ENCODE measurements around the gene ALOX12B. TPM values are rescaled to one million over a fixed set of nuclear protein-coding genes. Genes with fewer than 3 reads are reported as not detected.

Gene ALOX12B
- polyA plus RNA-seq, 1 of the 3 experiments (the other 2 are of a cell fraction), result 0.20 TPM

DNA sequence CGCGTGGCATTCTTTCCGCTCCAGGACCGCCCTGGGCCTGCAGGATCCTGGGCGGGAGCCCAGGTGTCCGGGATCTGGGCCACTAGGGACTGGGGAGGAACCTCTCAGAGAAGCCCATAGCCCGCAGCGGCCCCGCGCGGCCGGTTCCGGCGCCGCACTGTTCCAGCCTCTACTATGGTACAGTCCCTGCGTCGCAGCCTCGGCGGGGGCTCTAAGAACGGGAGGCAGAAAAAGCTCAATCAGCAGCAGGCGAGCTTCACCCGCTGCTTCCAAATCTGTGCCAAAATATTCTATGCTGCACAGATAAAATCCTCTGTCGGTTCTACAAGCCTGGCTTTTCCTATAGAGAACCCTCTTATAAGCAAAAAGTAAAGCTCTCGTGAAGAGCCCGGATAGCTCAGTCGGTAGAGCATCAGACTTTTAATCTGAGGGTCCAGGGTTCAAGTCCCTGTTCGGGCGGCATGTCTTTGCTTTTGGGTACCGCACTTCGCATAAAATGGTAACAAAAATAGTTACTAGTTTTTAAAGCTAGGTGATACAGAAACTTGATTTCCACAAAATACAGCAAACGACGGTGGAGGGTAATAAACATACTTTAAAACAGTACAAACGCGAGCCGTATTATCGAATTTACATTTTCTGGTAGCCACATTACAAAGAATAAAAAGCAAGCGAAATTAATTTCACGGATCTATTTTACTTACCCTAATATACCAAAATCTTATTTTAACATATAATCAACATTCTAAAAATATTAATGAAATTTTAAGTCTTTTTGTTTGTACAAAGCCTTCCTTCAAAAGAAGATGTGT, 31.5 kb upstream of the ALOX12B start (continued):
- TF ChIP-seq JUND (IDR thresholded peaks at IDR 0.05) (0 out of 2 replicates have a peak, but pooled peaks have one; percentile 3), RXRA (IDR thresholded peaks at IDR 0.05; ENCODE audit: borderline replicate concordance, low read depth) (no peak; the same call in 1 of the 2 replicates), FOSL2 (IDR thresholded peaks at IDR 0.05; ENCODE audit: borderline replicate concordance, low read depth) (peak; percentile 67; the same call in 1 of the 2 replicates), CHD2 (IDR thresholded peaks at IDR 0.05; ENCODE audit: low read length, partially characterized antibody) (peak; percentile 15), GATA2 (CRISPR knock-in tag; IDR thresholded peaks at IDR 0.05) (0 out of 2 replicates have a peak, but pooled peaks have one; percentile 15), GABPA (IDR thresholded peaks at IDR 0.05; ENCODE audit: low read depth) (peak; percentile 29; the same call in 1 of the 2 replicates), MEF2A (IDR thresholded peaks at IDR 0.05; ENCODE audit: borderline replicate concordance, low read depth) (no peak), REST (IDR thresholded peaks at IDR 0.05; ENCODE audit: low read depth, low read length) (peak; percentile 27; the same call in 1 of the 2 replicates), RAD21 (IDR thresholded peaks at IDR 0.05; ENCODE audit: low read length) (peak; percentile 57)
- TF ChIP-seq, protein P1, sequence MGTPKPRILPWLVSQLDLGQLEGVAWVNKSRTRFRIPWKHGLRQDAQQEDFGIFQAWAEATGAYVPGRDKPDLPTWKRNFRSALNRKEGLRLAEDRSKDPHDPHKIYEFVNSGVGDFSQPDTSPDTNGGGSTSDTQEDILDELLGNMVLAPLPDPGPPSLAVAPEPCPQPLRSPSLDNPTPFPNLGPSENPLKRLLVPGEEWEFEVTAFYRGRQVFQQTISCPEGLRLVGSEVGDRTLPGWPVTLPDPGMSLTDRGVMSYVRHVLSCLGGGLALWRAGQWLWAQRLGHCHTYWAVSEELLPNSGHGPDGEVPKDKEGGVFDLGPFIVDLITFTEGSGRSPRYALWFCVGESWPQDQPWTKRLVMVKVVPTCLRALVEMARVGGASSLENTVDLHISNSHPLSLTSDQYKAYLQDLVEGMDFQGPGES (IDR thresholded peaks at IDR 0.05; ENCODE audit: low read depth, low read length), result no peak; the same call in 1 of the 2 replicates

- Histone ChIP-seq H3K4me1 (ENCODE audit: control insufficient read depth in 1 of 2, insufficient read depth in 2 of 2, low read depth in 1 of 2, low read length in 1 of 2) (peaks cover 0 to 21% of the 10 kb centered on the region in 2 experiments; a peak in 2 of 4 replicates), H3K36me3 (replicated peaks in 1 of 2; ENCODE audit: control insufficient read depth in 1 of 2, insufficient read depth in 2 of 2, low read length in 1 of 2) (no peaks in the 10 kb centered on the region), H3K79me2 (ENCODE audit: insufficient read depth) (no peaks in the 10 kb centered on the region), H3K9me2 (no peaks in the 10 kb centered on the region), H3K9ac (peak within 1 kb of the TSS; percentile 52), H4K20me1 (ENCODE audit: insufficient read depth) (peaks cover 15% of the 10 kb centered on the region), H3K27me3 (ENCODE audit: insufficient read depth) (peaks cover 30% of the 10 kb centered on the region; the same call in 1 of the 2 replicates), H3F3A (replicated peaks; ENCODE audit: insufficient read depth) (peaks cover 23% of the 10 kb centered on the region), H3K9me3 (no peaks in the 10 kb centered on the region), H3K27ac (ENCODE audit: low read depth in 2 of 2, low read length in 1 of 2) (peak within 1 kb of the TSS; percentile 62 to 63), H3K4me3 (ENCODE audit: low read depth in 2 of 2, low read length in 1 of 2) (peak within 1 kb of the TSS; percentile 53 to 79), H3K4me2 (peak within 1 kb of the TSS; percentile 97), H2AFZ (ENCODE audit: low read depth) (peak within 1 kb of the TSS; percentile 77; the same call in 1 of the 2 replicates)
- 3% methylated on average over 17 of the region's 33 CpGs for WGBS (ENCODE audit: low lambda C conversion rate)
- POLR2A ChIA-PET, result interaction anchor here (1.4 kb wide), 1 partner anchor 55 kb away, joined by 6 read pairs; no protein-coding TSS in a partner anchor
- no peak for TF ChIP-seq SIN3A (IDR thresholded peaks at IDR 0.05; ENCODE audit: borderline replicate concordance, low read depth, low read length)
- peak; percentile 86 for TF ChIP-seq FOSL2 (IDR thresholded peaks at IDR 0.05; ENCODE audit: borderline replicate concordance, low read depth)
- TF ChIP-seq FOXM1 (IDR thresholded peaks at IDR 0.05; ENCODE audit: low read depth), result no peak
- TF ChIP-seq, protein P2, sequence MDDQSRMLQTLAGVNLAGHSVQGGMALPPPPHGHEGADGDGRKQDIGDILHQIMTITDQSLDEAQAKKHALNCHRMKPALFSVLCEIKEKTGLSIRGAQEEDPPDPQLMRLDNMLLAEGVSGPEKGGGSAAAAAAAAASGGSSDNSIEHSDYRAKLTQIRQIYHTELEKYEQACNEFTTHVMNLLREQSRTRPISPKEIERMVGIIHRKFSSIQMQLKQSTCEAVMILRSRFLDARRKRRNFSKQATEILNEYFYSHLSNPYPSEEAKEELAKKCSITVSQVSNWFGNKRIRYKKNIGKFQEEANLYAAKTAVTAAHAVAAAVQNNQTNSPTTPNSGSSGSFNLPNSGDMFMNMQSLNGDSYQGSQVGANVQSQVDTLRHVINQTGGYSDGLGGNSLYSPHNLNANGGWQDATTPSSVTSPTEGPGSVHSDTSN (IDR thresholded peaks at IDR 0.05), result peak; percentile 57; the same call in 1 of the 2 replicates
- peak; percentile 25; the same call in 1 of the 2 replicates for TF ChIP-seq TCF12 (IDR thresholded peaks at IDR 0.05)
- peak; percentile 24; the same call in 1 of the 2 replicates for TF ChIP-seq POLR2AphosphoS5 (IDR thresholded peaks at IDR 0.05; ENCODE audit: low read depth, low read length)
- TF ChIP-seq USF1 (IDR thresholded peaks at IDR 0.05; ENCODE audit: borderline replicate concordance, low read depth), result peak; percentile 76; the same call in 1 of the 2 replicates
- DNase-seq, result peak; percentile 72
- CTCF ChIA-PET, result interaction anchor here (1.0 to 15.2 kb wide), 26 partner anchors 8 to 182 kb away, joined by 3 to 298 read pairs (median 12); partner anchors contain the start of genes ALOX12B, PER1 and VAMP2
Observed at GRCh38 chr17:8117980-8118768, 30.7 kb upstream of the ALOX12B start, which contains the start of gene ALOXE3. Gene ALOXE3, minus strand, starts transcription at chr17:8118514. Its CDS starts 524 bp downstream, at chr17:8117990.
